Peyer's patch (tissue), 4 donors: ENCODE results near the gene GPC5.

Source experiments
- CTCF ChIP-seq, 6 experiments: fragments of 450-650 bp in 4 of 6; fragments of 200-600 bp in 2 of 6; sonication (generic) in 1 of 6; IDR thresholded peaks; one replicate each; pipeline ENCODE4 v1.5.1; 2017 to 2019; ENCODE audit warnings: antibody characterized with exemption in 6 of 6, mild to moderate bottlenecking in 3 of 6, moderate library complexity in 1 of 6
- POLR2A ChIP-seq, 2 donors: fragments of 450-650 bp; IDR thresholded peaks; one replicate each; pipeline ENCODE4 v1.5.1; 2017; ENCODE audit warnings: antibody characterized with exemption in 2 of 2, mild to moderate bottlenecking in 2 of 2, moderate library complexity in 2 of 2

GRCh38 chr13:92054389-92054788, 656.0 kb downstream of the GPC5 start:
- TF ChIP-seq CTCF (IDR thresholded peaks at IDR 0.05) (no peak), POLR2A (IDR thresholded peaks at IDR 0.05) (no peak)
